SK-N-DZ (cell line): ENCODE measurements around the gene MIF.
A peak's percentile ranks its signal among the peaks of the same experiment; 100 is the strongest.
"Not testable (repeated sequence)": the region's sequence is repeated elsewhere in the genome, so short reads cannot be mapped to it uniquely, and the experiment has no call there.

Experiments
- DNase-seq: peaks from one replicate; pipeline ENCODE4 v3.0.0-alpha.2; 2015; ENCODE audit warnings: low spot score

Gene MIF

DNA sequence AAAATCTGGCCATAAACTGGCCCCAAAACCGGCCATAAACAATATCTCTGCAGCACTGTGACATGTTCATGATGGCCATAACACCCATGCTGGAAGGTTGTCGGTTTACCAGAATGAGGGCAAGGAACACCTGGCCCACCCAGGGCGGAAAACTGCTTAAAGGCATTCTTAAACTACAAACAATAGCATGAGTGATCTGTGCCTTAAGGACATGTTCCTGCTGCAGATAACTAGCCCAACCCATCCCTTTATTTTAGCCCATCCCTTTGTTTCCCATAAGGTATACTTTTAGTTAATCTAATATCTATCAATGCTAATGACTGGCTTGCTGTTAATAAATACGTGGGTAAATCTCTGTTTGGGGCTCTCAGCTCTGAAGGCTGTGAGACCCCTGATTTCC lies 6.0 kb downstream of the MIF start:
- DNase-seq, result not testable (repeated sequence)

DNA sequence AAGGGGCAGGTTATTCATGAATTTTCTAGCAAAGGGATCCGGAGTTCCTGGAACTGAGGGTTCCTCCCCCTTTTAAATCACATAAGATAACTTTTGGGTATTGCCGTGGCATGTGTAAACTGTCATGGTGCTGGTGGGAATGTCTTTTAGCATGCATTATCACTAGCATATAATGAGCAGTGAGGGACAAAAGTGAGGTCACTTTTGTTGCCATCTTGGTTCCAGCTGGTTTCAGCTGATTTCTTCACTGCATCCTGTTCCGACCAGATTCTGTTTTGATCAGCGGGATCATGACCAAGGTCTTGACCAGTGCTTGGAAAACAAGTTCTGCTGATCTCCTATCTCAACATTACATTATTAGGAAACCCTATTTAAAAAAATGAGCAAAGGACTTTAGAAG lies 7.4 kb downstream of the MIF start:
- DNase-seq, result no peak

DNA sequence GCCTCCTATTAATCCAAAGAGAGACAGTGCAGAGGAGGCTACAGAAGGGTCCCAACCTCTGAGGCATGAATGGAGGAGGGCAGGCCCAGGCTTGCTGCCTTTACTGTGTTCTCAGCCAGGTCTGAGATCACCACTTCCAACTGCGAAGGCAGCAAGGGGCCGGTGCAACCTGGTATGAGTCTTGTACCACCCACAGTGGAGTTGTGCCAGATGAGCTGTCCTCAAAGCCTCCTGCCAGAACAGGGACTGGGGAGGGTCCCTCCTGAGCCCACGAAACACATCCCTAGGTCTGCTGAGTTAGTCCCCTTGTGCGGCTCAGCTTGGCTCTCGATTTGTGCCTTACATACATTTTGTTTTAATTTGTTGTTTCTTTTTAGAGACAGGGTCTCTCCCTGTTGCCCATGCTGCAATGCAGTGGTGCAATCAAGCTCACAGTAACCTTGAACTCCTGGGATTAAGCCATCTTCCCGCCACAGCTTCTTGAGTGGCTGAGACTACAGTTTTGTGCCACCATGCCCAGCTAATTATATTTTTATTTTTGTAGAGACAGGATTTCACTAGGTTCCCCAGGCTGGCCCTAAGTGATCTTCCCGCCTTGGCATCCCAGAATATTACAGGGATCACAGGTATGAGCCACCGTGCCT lies 9.3 kb downstream of the MIF start:
- no peak for DNase-seq

DNA sequence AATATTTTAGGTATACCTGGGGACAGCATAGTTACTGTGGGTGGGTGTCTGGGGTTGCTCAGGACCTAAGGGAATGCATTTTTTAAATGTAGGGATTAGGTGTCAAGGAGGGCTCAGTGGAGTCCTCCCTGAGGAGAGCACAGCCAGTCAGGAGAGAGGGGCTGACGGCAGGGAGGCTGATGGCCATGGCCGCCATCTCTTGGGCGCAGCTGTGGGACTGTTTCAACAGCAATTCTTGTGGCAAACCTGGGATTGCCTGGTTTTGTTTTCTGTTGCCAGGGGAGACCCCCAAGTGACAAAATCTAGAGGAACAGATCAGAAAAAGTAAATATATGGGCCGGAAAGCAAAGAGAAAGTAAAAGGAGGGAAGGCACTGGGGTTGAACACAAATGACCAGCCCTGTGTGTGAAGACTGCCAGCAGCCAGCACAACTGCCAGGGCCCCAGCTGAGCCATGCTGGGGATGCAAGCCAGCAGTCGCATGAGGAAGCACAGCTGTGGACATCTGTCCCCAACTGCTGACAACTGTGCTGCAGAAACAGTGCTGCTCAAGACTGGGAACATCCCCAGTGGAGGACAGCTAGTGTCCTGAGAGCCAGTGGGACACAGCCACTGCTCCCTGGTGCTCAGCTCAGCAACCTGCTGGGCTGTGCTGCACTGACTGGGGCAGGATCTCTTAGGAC lies 10.5 kb downstream of the MIF start:
- DNase-seq, result no peak

DNA sequence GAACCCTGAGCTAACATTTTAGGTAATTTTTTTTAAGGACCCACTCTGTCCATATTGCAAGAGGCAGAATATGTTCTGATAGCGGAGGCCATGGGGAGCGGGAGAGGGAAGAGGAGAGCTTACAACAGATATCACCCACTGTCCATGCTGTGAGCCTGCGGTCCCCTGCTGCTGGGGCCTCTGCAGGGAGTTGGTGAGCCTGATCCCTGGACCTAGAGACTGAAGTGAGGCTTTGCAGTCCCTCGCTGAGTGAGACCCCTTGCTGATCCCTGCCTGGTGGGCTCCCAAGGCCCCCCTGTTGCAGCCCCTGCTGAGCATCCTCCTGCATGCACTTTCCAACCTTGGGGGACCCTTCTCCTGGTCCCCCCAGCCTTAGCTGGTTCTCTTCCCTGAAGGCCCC lies 12.5 kb downstream of the MIF start:
- DNase-seq, result no peak

DNA sequence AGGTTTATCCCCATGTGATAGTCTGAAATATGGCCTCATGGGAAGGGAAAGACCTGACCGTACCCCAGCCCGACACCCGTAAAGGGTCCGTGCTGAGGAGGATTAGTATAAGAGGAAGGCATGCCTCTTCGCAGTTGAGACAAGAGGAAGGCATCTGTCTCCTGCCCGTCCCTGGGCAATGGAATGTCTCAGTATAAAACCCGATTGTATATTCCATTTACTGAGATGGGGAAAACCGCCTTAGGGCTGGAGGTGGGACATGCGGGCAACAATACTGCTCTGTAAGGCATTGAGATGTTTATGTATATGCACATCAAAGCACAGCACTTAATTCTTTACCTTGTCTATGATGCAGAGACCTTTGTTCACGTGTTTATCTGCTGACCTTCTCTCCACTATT lies 13.2 kb downstream of the MIF start:
- DNase-seq, result not testable (repeated sequence)

DNA sequence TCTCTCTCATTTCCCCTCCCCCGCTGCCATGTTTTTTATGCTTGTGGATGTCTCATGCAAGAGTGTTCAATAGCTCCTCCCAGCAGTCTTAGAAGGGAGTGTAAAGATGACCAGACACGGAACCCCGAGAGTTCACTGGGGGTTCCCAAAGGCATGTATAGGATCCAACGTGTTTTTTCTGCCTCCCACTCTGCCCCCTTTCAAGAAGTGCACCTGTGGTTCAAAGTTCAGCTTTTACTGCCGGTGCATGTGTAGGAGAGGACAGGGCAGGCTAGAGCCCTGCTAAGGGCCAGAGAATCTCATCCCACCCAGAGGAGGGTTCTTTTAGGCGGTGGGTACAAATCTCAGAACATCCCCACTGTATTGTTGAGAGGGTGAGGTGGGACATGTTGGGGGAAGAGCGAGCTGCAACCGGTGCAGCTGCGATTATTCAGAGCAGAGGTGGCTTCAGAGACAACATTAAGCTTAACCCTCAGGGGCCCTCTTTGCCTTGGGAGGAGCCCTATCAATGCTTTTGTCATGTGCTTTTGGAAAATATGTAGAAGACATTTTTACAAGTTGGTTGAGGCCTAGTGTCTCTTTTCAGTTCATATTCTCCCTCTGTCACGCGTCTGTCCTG lies 14.5 kb downstream of the MIF start:
- DNase-seq, result no peak

GRCh38 chr22:23909296-23909898 lies 15.2 kb downstream of the MIF start:
- no peak for DNase-seq

DNA sequence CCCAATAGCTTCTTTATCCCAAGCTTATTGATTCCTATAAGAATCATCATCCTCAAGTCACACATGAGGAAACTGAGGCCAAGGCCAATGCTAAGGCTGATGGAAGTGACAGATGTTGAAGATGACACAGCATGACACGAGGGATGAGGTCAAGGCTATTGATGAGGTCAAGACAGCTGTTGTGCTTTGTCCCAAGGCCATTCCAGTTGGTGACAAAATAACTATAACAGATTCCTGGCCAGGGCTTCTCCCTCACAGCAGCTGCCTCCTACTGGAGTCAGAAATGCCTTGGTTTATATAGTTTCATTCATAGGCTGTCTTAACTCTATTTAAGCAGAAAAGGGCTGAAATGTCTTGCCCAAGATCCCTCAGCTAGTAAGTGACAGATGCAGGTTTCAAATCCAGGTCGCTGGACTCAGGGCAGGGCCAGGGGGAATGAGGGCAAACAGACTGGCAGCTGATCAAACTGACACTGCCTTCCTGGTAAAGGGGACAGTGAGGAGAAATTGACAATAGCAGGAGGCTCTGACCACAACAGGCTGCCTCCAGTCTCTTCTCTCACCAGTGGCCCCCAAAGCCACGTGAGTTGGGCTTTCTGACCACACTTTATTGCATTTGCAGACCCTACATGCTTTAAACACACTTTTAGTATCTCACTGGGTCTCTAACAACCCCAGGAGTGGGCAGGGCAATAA lies 16.5 kb downstream of the MIF start:
- DNase-seq, result no peak

- no peak for DNase-seq
Observed at GRCh38 chr22:23911318-23911980, 17.3 kb downstream of the MIF start.

DNA sequence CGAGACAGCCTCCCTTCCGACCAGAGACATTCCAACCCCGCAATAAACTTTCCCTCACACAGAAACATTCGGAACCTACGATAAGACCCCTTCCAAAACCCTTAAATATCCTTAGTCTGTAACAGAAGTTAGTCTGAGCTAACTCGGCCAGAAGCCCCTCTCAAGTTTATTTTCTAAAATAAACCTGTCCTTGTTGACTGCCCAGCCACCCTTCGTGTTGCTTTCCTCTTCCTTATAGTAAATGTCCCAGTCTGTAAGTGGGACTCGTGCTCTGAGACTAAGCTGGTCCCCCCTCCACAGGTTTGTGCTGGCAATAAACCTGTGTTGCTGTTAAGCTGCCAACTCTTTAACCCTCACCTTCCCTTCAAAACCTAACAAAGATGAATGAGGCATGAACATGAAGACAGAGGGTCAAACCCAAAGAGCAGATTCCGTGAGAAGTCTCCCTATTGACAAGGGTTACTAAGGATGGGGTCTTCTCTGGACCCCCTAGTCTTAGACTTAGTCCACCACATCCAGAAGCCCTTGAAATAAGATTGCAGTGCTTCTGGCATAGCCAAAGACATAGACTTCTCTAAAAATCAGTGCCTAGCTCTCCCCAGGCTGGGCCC lies 18.2 kb downstream of the MIF start:
- DNase-seq, result no peak

DNA sequence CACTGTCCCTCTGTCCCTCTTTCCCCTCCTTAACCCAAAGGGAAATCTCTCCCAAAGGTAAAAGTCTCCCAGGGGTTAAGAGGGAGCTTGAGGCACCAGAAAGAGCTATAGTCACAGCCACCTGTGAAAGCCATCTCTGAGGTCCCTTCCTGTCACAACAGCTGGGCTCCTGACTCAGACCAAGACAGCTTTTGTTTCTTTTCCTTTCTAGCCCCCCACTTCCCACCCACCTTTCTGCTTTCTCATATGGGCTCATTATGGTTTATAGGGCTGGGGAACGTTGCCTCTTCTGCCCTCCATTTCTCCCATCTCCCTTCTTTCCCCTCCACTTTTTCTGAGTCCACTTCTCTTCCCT lies 19.1 kb downstream of the MIF start:
- DNase-seq, result no peak

GRCh38 chr22:23913661-23914353 lies 19.6 kb downstream of the MIF start:
- DNase-seq, result peak; percentile 99

DNA sequence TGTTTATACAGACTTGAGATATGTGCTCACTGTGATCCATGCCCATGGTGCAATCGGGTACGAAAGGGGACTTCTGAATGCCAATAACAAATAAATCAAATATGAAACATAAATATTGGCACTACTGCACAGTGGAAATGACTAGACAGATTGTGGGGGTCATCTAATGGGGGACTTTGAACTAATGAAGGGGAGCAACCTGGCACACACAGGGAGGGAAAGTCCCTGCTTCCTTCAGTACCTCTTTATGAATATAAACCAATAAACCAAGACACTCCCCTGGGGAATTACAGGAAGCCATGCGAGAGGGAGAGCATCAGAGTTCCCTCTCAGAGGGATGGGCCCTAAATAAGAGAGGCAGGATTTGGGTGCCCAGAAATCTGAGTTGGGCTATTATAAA lies 21.1 kb downstream of the MIF start:
- no peak for DNase-seq

GRCh38 chr22:23920267-23920611 lies 26.1 kb downstream of the MIF start:
- DNase-seq, result not testable (repeated sequence)

DNA sequence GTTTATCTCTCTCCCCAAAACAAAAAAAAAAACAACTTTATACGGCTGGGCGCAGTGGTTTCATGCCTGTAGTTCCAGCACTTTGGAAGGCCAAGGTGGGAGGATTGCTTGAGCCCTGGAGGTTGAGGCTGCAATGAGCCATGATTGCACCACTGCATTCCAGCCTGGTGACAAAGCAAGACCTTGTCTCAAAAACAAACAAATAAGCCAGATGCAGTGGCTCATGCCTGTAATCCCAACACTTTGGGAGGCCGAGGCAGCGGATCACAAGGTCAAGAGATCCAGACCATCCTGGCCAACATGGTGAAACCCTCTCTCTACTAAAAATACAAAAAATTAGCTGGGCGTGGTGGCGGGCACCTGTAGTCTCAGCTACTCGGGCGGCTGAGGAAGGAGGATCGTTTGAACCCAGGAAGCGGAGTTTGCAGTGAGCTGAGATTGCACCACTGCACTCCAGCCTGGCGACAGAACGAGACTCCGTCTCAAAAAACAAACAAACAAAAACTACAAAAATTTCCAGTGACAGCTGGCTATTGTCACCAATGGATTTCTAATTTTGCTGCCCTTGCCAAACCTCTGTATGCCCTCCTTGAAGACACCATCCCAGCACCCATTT lies 27.5 kb downstream of the MIF start:
- not testable (repeated sequence) for DNase-seq

DNA sequence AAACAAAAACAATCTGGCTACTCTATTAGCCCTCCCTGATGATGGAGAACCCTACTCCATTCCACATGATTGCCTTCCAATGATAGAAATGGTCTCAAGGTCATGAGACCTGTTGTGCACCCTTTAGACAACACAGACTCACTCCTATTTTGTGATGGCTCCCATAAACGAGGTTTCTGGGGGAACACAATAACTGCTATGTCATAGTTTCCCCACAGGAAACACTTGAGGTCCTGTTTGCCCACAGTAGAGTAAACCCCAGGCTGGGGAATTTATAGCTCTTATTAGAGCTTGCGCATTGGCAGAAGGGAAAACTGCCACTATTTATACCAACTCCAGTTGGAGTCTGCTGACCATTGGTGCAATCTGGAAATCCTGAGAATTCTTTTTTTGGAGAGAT lies 28.7 kb downstream of the MIF start:
- no peak for DNase-seq

GRCh38 chr22:23925020-23925606 lies 30.9 kb downstream of the MIF start:
- no peak for DNase-seq

- no peak for DNase-seq
Observed at GRCh38 chr22:23926561-23926960, 32.4 kb downstream of the MIF start.
